ENCODE data around the gene MICAL3.

GRCh38 chr22:17807578-17808410, 216.6 kb downstream of the MICAL3 start:
- no peak for TF ChIP-seq CTCF (conservative IDR thresholded peaks at IDR 0.05; ENCODE audit: low read depth, low read length)
- TF ChIP-seq EZH2phosphoT487 (IDR thresholded peaks at IDR 0.05; ENCODE audit: borderline replicate concordance, low read length): no peak
